GM11168 (cell line): ENCODE measurements around the gene PTPRS.

Source experiments
- in situ Hi-C: fragments of 300-500 bp; cut with MboI; formaldehyde crosslinking; loops from one replicate; pipeline ENCODE4 v1.12.0; 2022; ENCODE audit warnings: low sequenced_read_pairs; ENCODE audit not compliant: unreplicated experiment

Gene PTPRS

GRCh38 chr19:5292822-5293611 is 47.6 kb downstream of the PTPRS start:
- in situ Hi-C loops, result no loop called here

- in situ Hi-C loops, result no loop called here
These were observed 48.2 kb downstream of the PTPRS start for GRCh38 chr19:5292453-5292821.

GRCh38 chr19:5291588-5292193 is 48.9 kb downstream of the PTPRS start:
- in situ Hi-C loops, result no loop called here
